ENCODE results near the gene ZNF366. TPM values are rescaled to one million over a fixed set of nuclear protein-coding genes. Genes with fewer than 3 reads are reported as not detected.
A peak's percentile ranks its signal among the peaks of the same experiment; 100 is the strongest.

The ZNF366 gene
- total RNA-seq, 1 donor from 2014 or later, result not detected

DNA sequence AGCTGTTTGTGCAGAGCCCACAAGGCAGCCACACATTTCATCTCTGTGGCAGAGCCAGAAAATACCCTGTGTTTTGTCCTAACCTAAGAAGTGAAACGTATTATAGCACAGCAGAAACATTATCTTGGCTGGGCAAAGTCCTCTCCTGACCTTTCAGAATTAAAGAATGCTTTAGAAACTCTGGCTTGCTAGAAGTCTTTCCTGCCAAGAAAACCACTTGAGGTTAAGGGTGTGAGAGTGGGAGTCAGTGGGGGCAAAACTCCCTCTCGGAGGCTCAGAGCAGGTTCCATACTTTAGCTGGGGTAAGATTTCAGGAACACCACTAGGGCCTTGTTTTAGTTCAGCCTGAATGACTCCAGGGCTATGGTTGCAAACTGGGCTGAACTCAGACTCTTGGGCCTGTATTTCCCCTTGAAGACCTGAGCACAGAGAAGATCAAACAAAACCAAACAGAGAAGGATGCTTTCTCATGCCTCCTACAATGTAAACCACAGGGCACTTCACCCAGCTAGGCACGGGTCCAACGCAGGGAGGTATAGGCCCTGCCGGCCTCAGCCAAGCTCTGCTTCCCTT is 48.0 kb downstream of the ZNF366 start:
- peak; percentile 33 for DNase-seq (ENCODE audit: low read depth)
- no peaks in the 10 kb centered on the region for H3K36me3 Mint-ChIP-seq (ENCODE audit: low read depth, unreplicated experiment)

DNA sequence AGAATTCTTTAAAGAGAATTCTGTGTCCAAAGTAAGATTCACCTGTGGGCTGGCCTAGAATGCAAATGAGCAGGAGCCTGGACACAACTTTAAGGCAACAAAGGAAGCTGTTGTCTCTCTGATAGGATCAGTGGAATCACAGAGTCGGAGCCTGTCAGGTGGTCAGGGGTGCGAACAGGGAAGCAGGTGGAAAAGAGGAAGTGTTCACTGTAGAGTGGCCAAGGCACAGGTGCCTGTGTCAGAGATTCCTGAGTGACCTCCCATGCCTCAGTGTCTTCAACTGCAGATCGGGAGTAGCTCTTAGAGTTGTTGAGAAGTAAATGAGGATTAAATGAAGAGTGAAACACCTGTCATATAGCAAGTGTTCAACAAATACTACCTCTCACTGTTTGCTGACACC is 48.8 kb downstream of the ZNF366 start:
- H3K4me2 ChIP-seq (ENCODE audit: low read length), result no peak overlapping the region
- no peak overlapping the region for H3K4me3 Mint-ChIP-seq (ENCODE audit: unreplicated experiment)
- no peaks in the 10 kb centered on the region for H3K9me3 ChIP-seq (ENCODE audit: insufficient read depth, low read depth, low read length)
- no peaks in the 10 kb centered on the region for H3K36me3 ChIP-seq (ENCODE audit: insufficient read depth, low read length)
- H4K20me1 ChIP-seq (ENCODE audit: insufficient read depth, low read length), result no peaks in the 10 kb centered on the region
- H3K4me1 ChIP-seq (ENCODE audit: insufficient read depth, low read length), result no peaks in the 10 kb centered on the region
- no peak for FAIRE-seq
- TF ChIP-seq, protein P1, sequence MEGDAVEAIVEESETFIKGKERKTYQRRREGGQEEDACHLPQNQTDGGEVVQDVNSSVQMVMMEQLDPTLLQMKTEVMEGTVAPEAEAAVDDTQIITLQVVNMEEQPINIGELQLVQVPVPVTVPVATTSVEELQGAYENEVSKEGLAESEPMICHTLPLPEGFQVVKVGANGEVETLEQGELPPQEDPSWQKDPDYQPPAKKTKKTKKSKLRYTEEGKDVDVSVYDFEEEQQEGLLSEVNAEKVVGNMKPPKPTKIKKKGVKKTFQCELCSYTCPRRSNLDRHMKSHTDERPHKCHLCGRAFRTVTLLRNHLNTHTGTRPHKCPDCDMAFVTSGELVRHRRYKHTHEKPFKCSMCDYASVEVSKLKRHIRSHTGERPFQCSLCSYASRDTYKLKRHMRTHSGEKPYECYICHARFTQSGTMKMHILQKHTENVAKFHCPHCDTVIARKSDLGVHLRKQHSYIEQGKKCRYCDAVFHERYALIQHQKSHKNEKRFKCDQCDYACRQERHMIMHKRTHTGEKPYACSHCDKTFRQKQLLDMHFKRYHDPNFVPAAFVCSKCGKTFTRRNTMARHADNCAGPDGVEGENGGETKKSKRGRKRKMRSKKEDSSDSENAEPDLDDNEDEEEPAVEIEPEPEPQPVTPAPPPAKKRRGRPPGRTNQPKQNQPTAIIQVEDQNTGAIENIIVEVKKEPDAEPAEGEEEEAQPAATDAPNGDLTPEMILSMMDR (IDR thresholded peaks at IDR 0.05; ENCODE audit: insufficient read depth, low read depth, low read length), result no peak
- no peak for TF ChIP-seq EZH2 (IDR thresholded peaks at IDR 0.05; ENCODE audit: insufficient read depth, low read length)
- H3K79me2 ChIP-seq (ENCODE audit: insufficient read depth, low read length), result no peaks in the 10 kb centered on the region
- H3K27me3 Mint-ChIP-seq (ENCODE audit: low read depth, unreplicated experiment), result peaks cover 3% of the 10 kb centered on the region
- H3K9ac ChIP-seq (ENCODE audit: low read length), result no peak overlapping the region
- peaks cover 10% of the 10 kb centered on the region for H3K9me3 Mint-ChIP-seq (ENCODE audit: unreplicated experiment)
- H3K4me1 Mint-ChIP-seq (ENCODE audit: low read depth, unreplicated experiment), result peaks cover 10% of the 10 kb centered on the region
- DNase-seq (ENCODE audit: low read depth), result no peak
- no peaks in the 10 kb centered on the region for H3K36me3 Mint-ChIP-seq (ENCODE audit: low read depth, unreplicated experiment)
- no peak overlapping the region for H2AFZ ChIP-seq (ENCODE audit: low read depth, low read length)
- no peak overlapping the region for H3K27ac Mint-ChIP-seq (ENCODE audit: unreplicated experiment)
- no peak overlapping the region for H3K27ac ChIP-seq (ENCODE audit: low read depth, low read length)
- no peak overlapping the region for H3K4me3 ChIP-seq (ENCODE audit: insufficient read depth, low read depth, low read length)
- H3K27me3 ChIP-seq (ENCODE audit: insufficient read depth, low read length), result no peaks in the 10 kb centered on the region

More for the DNA sequence above, 48.0 kb downstream of the ZNF366 start:
- Histone ChIP-seq H3K4me2 (ENCODE audit: low read length) (no peak overlapping the region), H3K79me2 (ENCODE audit: insufficient read depth, low read length) (no peaks in the 10 kb centered on the region), H3K27ac (ENCODE audit: low read depth, low read length) (no peak overlapping the region), H3K36me3 (ENCODE audit: insufficient read depth, low read length) (no peaks in the 10 kb centered on the region), H2AFZ (ENCODE audit: low read depth, low read length) (no peak overlapping the region), H3K27me3 (ENCODE audit: insufficient read depth, low read length) (no peaks in the 10 kb centered on the region), H3K4me3 (ENCODE audit: insufficient read depth, low read depth, low read length) (no peak overlapping the region), H3K9me3 (ENCODE audit: insufficient read depth, low read depth, low read length) (no peaks in the 10 kb centered on the region), H4K20me1 (ENCODE audit: insufficient read depth, low read length) (no peaks in the 10 kb centered on the region), H3K9ac (ENCODE audit: low read length) (no peak overlapping the region), H3K4me1 (ENCODE audit: insufficient read depth, low read length) (no peaks in the 10 kb centered on the region)
- no peak for TF ChIP-seq EZH2 (IDR thresholded peaks at IDR 0.05; ENCODE audit: insufficient read depth, low read length)
- TF ChIP-seq, protein P1 (IDR thresholded peaks at IDR 0.05; ENCODE audit: insufficient read depth, low read depth, low read length), result no peak
- no peak for FAIRE-seq
- H3K27me3 Mint-ChIP-seq (ENCODE audit: low read depth, unreplicated experiment), result peaks cover 3% of the 10 kb centered on the region
- peaks cover 10% of the 10 kb centered on the region for H3K4me1 Mint-ChIP-seq (ENCODE audit: low read depth, unreplicated experiment)
- peak overlapping the region; percentile 26 for H3K27ac Mint-ChIP-seq (ENCODE audit: unreplicated experiment)
- peaks cover 10% of the 10 kb centered on the region for H3K9me3 Mint-ChIP-seq (ENCODE audit: unreplicated experiment)
- H3K4me3 Mint-ChIP-seq (ENCODE audit: unreplicated experiment), result no peak overlapping the region

DNA sequence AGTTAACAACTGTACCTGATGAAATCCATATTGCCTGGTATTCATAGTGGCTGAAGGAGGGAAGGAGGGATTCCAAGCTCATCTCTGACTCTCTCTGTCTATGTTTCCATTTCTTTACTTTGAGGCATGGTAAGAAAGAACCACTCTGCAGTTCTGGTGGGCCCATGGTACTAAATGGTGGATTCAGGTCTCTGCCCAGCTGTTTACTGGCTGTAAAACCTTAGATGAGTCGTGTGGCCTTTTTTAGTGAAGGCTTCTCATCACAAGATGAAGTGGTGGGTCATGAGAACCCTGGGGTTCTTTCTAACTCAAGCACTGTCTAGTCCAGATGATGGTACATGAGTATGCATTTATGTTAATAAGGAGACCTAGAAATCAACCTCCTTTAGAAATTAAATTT is 49.7 kb downstream of the ZNF366 start:
- H3K27me3 Mint-ChIP-seq (ENCODE audit: low read depth, unreplicated experiment), result peaks cover 3% of the 10 kb centered on the region
- no peaks in the 10 kb centered on the region for H3K36me3 Mint-ChIP-seq (ENCODE audit: low read depth, unreplicated experiment)
- Histone ChIP-seq H3K9me3 (ENCODE audit: insufficient read depth, low read depth, low read length) (no peaks in the 10 kb centered on the region), H3K9ac (ENCODE audit: low read length) (no peak overlapping the region), H3K4me2 (ENCODE audit: low read length) (no peak overlapping the region), H3K79me2 (ENCODE audit: insufficient read depth, low read length) (no peaks in the 10 kb centered on the region), H4K20me1 (ENCODE audit: insufficient read depth, low read length) (no peaks in the 10 kb centered on the region), H3K4me1 (ENCODE audit: insufficient read depth, low read length) (peaks cover 7% of the 10 kb centered on the region), H3K27ac (ENCODE audit: low read depth, low read length) (no peak overlapping the region), H3K27me3 (ENCODE audit: insufficient read depth, low read length) (no peaks in the 10 kb centered on the region), H3K36me3 (ENCODE audit: insufficient read depth, low read length) (no peaks in the 10 kb centered on the region), H2AFZ (ENCODE audit: low read depth, low read length) (no peak overlapping the region), H3K4me3 (ENCODE audit: insufficient read depth, low read depth, low read length) (no peak overlapping the region)
- peaks cover 15% of the 10 kb centered on the region for H3K4me1 Mint-ChIP-seq (ENCODE audit: low read depth, unreplicated experiment)
- H3K9me3 Mint-ChIP-seq (ENCODE audit: unreplicated experiment), result peaks cover 10% of the 10 kb centered on the region
- no peak overlapping the region for H3K27ac Mint-ChIP-seq (ENCODE audit: unreplicated experiment)
- DNase-seq (ENCODE audit: low read depth) (no peak), FAIRE-seq (no peak)
- TF ChIP-seq, protein P1 (IDR thresholded peaks at IDR 0.05; ENCODE audit: insufficient read depth, low read depth, low read length), result no peak
- no peak for TF ChIP-seq EZH2 (IDR thresholded peaks at IDR 0.05; ENCODE audit: insufficient read depth, low read length)
- no peak overlapping the region for H3K4me3 Mint-ChIP-seq (ENCODE audit: unreplicated experiment)

Measured in astrocyte (in vitro differentiated cells and primary cell).